ENCODE results near the gene TFIP11. TPM values are rescaled to one million over a fixed set of nuclear protein-coding genes. Genes with fewer than 3 reads are reported as not detected.

The TFIP11 gene
- total and polyA plus RNA-seq, 9 of the 15 experiments (the other 6 are each of a cell fraction or from before 2014, with no cell fraction given): 11.5 to 38.1 (median 25.2) TPM

DNA sequence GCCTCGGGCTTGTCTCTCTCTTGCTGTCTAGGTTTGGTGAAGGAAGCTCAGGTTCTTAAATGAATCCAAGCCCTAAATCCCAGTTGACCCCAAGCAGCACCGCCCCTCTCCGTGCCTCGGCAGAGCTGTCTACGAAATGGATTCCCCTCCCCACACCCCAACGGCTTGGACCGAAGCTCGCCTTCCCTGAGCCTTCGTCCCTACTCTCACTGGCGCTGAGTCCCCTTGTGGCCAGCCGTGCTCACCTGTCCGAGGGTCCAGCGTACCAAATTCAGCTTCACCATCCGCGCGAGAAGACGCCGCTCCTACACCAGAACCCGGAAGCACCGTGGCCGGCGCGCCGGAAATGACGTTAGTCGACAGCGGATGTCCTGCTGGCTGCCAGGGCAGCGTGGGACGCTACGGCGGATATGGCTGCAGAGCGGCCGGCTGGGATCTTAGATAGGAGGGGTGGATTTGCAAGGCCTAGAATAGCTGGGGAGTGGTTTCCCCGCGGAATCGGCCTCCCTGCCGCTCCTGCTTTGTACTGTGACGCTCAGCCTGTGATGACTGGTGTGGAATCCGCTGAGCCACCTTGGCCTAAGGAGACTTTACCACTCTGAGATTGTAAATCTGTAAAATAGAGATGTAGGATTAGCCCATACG, at the start of gene TFIP11 (continued):
- TF ChIP-seq SIN3A (IDR thresholded peaks at IDR 0.05; ENCODE audit: borderline replicate concordance in 2 of 2, control insufficient read depth in 1 of 2, low read depth in 2 of 2, low read length in 2 of 2) (peak; percentile 92 to 95; a peak in 2 of 4 replicates), SIX5 (IDR thresholded peaks at IDR 0.05; ENCODE audit: borderline replicate concordance in 1 of 2, insufficient read depth in 1 of 2, low read depth in 1 of 2, low read length in 2 of 2) (0 out of 4 replicates have a peak, but pooled peaks of 1 of the 2 experiments have one; percentile 11), SUPT5H (IDR thresholded peaks at IDR 0.05) (peak; percentile 81), NFRKB (IDR thresholded peaks at IDR 0.05; ENCODE audit: low read depth) (0 out of 2 replicates have a peak, but pooled peaks have one; percentile 41), POLR2B (IDR thresholded peaks at IDR 0.05; ENCODE audit: low read depth, partially characterized antibody) (peak; percentile 55), ZNF232 (CRISPR knock-in tag; IDR thresholded peaks at IDR 0.05) (no peak), ETV1 (tag; conservative IDR thresholded peaks at IDR 0.05; ENCODE audit: low read depth) (peak; percentile 87), RBFOX2 (IDR thresholded peaks at IDR 0.05; ENCODE audit: low read depth, low read length) (peak; percentile 86), GATA2 (CRISPR knock-in tag; IDR thresholded peaks at IDR 0.05) (peak; percentile 66), KDM1A (IDR thresholded peaks at IDR 0.05) (peak; percentile 24 to 26; a peak in 1 of 4 replicates), ESRRA (IDR thresholded peaks at IDR 0.05; ENCODE audit: borderline replicate concordance, low read depth) (peak; percentile 30; the same call in 1 of the 2 replicates), TAF1 (IDR thresholded peaks at IDR 0.05; ENCODE audit: control insufficient read depth, extremely low read depth, insufficient read depth, low read length, severe bottlenecking) (peak; percentile 49), PML (IDR thresholded peaks at IDR 0.05; ENCODE audit: low read length) (peak; percentile 23; the same call in 1 of the 2 replicates), MEF2A (IDR thresholded peaks at IDR 0.05; ENCODE audit: control insufficient read depth, low read depth, low read length) (peak; percentile 77; the same call in 1 of the 2 replicates), POLR2A (conservative IDR thresholded peaks at IDR 0.05) (peak; percentile 80), MYC (IDR thresholded peaks at IDR 0.05; ENCODE audit: low read depth, low read length) (peak; percentile 87), MYC (CRISPR knock-in tag; IDR thresholded peaks at IDR 0.05; ENCODE audit: borderline replicate concordance, low read depth) (no peak)
- TF ChIP-seq, protein P1, sequence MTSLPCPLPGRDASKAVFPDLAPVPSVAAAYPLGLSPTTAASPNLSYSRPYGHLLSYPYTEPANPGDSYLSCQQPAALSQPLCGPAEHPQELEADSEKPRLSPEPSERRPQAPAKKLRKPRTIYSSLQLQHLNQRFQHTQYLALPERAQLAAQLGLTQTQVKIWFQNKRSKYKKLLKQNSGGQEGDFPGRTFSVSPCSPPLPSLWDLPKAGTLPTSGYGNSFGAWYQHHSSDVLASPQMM (CRISPR knock-in tag; IDR thresholded peaks at IDR 0.05): no peak
- TF ChIP-seq, protein P2, sequence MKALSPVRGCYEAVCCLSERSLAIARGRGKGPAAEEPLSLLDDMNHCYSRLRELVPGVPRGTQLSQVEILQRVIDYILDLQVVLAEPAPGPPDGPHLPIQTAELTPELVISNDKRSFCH (CRISPR knock-in tag; IDR thresholded peaks at IDR 0.05): no peak
- TF ChIP-seq, protein P2 (tag; IDR thresholded peaks at IDR 0.05): no peak
- TF ChIP-seq, protein P3, sequence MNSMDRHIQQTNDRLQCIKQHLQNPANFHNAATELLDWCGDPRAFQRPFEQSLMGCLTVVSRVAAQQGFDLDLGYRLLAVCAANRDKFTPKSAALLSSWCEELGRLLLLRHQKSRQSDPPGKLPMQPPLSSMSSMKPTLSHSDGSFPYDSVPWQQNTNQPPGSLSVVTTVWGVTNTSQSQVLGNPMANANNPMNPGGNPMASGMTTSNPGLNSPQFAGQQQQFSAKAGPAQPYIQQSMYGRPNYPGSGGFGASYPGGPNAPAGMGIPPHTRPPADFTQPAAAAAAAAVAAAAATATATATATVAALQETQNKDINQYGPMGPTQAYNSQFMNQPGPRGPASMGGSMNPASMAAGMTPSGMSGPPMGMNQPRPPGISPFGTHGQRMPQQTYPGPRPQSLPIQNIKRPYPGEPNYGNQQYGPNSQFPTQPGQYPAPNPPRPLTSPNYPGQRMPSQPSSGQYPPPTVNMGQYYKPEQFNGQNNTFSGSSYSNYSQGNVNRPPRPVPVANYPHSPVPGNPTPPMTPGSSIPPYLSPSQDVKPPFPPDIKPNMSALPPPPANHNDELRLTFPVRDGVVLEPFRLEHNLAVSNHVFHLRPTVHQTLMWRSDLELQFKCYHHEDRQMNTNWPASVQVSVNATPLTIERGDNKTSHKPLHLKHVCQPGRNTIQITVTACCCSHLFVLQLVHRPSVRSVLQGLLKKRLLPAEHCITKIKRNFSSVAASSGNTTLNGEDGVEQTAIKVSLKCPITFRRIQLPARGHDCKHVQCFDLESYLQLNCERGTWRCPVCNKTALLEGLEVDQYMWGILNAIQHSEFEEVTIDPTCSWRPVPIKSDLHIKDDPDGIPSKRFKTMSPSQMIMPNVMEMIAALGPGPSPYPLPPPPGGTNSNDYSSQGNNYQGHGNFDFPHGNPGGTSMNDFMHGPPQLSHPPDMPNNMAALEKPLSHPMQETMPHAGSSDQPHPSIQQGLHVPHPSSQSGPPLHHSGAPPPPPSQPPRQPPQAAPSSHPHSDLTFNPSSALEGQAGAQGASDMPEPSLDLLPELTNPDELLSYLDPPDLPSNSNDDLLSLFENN (IDR thresholded peaks at IDR 0.05; ENCODE audit: low read depth in 2 of 2, low read length in 2 of 2): peak in 1 of 2 experiments; percentile 64; a peak in 1 of 4 replicates
- TF ChIP-seq, protein P4, sequence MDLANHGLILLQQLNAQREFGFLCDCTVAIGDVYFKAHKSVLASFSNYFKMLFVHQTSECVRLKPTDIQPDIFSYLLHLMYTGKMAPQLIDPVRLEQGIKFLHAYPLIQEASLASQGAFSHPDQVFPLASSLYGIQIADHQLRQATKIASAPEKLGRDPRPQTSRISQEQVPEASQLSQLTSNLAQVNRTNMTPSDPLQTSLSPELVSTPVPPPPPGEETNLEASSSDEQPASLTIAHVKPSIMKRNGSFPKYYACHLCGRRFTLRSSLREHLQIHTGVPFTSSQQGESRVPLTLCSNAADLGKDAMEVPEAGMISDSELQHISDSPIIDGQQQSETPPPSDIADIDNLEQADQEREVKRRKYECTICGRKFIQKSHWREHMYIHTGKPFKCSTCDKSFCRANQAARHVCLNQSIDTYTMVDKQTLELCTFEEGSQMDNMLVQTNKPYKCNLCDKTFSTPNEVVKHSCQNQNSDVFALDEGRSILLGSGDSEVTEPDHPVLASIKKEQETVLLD (IDR thresholded peaks at IDR 0.05): peak; percentile 11; the same call in 1 of the 2 replicates
